GM08714 (cell line): ENCODE results near the gene ZNF423.

Source experiments
- H3K4me3 ChIP-seq: fragments of 200-500 bp; sonication (Bioruptor generic); 2 replicates; pipeline ENCODE4 v1.5.1; 2014; ENCODE audit warnings: mild to moderate bottlenecking, low read length, inconsistent platforms
- ZNF274 ChIP-seq: IDR thresholded peaks from 2 replicates; pipeline ENCODE4 v1.6.1; 2012; ENCODE audit warnings: mild to moderate bottlenecking, low read depth, low read length

Gene ZNF423

DNA sequence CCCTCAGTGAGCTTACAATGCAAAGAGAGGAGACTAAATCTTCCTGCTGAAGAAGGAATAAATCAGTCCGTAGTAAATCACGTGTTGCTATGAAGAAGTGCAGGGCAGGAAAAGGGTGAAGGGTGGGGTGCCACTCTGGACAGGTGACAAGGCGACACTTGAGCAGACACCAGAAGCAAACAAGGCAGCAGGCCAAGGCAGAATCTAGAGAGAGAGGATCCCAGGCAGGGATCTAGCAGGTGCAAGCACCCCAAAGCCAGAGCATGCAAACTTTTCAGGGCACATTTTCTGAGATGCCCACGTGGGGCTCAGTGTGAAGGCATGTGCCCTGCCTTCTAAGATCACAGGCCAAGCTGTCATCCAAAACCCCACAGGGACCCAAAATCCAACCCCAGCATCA lies 193.3 kb downstream of the ZNF423 start:
- TF ChIP-seq ZNF274: no peak
- no peak overlapping the region for H3K4me3 ChIP-seq

DNA sequence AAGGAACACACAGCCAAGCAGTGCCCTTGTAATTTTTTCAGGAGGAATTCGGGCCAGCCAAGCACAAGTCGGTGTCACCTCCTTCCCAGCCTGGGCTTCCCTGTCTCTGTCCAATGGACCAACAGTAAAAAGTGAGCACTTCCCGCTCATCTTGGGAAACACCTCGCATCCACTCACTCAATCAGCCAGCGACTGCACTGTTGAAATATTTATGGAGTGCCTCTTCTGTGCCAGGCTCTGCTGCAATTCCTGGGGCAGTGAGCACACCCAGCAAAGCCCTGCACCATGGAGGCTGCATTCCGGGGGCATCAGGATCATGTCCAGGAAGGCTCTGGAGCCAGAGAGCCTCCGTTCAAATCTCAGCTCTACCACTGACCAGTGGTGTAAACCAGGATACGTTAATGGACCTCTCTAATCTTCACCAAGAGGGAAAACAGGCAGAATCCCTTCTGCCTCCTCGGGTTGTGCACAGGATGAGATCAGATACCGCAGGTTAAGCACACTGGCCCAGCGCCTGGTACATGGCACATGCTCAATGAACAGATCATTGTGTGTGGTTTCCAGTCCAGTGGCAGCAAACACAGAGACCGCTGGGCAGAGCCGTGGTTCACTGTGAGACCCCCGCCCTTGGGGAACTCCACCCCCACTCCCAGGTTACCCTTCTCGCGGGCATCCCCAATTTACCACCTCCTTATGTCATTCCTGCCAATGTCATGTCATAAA lies 194.3 kb downstream of the ZNF423 start:
- no peak overlapping the region for H3K4me3 ChIP-seq
- TF ChIP-seq ZNF274: no peak

GRCh38 chr16:49660626-49661025 lies 195.3 kb downstream of the ZNF423 start:
- no peak for TF ChIP-seq ZNF274
- H3K4me3 ChIP-seq: no peak overlapping the region

DNA sequence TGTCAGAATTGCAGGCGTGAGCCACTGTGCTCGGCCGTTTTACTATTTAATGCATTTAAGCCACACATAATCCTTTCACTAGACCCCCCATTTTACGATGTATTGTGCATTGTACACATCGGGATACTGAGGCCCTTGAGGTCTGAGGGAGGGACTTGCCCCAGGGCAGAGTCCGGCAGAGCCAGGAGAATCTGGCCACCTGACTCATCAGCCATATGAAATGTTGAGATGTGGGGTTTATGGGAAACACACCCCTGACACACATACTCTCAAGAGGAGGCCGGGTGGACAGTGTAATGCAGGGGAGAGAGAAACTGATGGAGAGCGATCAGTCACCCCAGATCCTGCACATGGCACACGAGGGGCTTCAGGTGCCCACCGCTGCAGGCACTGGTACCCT lies 196.6 kb downstream of the ZNF423 start:
- no peak for TF ChIP-seq ZNF274
- no peak overlapping the region for H3K4me3 ChIP-seq

- H3K4me3 ChIP-seq: no peak overlapping the region
- no peak for TF ChIP-seq ZNF274
Observed at GRCh38 chr16:49658531-49658930, 197.4 kb downstream of the ZNF423 start.

DNA sequence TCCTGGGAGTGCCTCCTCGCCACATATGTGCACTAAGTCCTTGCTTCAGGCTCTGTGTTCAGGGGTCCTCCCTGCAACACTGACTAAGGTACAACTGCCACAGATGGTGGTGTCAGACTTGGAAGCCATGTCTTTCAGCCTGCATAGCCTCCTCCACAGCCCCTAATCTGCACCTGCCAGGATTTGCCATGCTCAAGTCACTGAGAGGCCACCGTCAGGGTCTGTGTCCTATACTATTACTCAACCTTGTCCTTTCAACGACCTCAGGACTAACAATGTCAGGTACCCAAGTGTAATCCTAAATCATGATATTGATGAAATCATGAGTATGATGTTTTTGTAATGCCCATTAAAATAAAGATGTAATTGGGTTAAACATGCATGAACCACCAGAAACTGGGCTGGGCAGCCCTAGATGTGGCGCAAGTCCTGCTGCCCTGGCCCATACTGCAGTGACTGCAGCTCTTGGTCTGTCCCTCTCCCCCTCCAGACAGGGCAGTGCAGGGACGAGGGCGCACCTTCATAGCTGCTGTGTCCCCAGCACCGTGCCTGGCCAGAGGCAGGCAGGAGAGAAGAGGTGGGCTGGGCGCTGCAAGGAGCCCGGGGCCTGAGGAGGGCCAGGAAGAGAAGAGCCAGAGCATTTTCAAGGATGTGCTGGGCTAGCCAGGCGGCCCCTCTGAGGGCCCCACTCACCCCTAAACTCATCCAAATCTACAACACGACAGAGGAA lies 198.0 kb downstream of the ZNF423 start:
- TF ChIP-seq ZNF274: no peak
- no peak overlapping the region for H3K4me3 ChIP-seq

GRCh38 chr16:49654425-49654824 lies 201.5 kb downstream of the ZNF423 start:
- TF ChIP-seq ZNF274: no peak
- H3K4me3 ChIP-seq: no peak overlapping the region

GRCh38 chr16:49653577-49653976 lies 202.3 kb downstream of the ZNF423 start:
- no peak overlapping the region for H3K4me3 ChIP-seq
- TF ChIP-seq ZNF274: no peak

DNA sequence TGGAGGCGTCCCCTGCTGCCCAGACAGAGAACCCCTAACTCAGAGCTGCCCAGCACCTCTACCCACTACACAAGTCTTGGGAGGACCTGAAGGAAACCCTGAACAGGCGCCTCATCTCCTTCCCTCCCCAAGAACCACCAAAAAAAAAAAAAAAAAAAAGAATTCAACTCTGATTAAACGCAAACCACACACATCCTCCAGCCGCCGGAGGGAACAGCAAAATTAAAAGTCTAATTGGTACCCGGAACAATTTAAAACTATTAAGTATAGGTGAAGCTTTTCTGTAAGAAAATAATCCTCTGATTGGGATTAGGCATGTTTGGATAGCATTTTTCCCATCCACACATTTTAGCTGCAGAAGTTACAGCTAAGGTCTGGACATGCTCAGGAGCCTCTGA lies 202.7 kb downstream of the ZNF423 start:
- no peak overlapping the region for H3K4me3 ChIP-seq
- no peak for TF ChIP-seq ZNF274

- no peak for TF ChIP-seq ZNF274
- H3K4me3 ChIP-seq: no peak overlapping the region
Observed at GRCh38 chr16:49652456-49653172, 203.3 kb downstream of the ZNF423 start.

DNA sequence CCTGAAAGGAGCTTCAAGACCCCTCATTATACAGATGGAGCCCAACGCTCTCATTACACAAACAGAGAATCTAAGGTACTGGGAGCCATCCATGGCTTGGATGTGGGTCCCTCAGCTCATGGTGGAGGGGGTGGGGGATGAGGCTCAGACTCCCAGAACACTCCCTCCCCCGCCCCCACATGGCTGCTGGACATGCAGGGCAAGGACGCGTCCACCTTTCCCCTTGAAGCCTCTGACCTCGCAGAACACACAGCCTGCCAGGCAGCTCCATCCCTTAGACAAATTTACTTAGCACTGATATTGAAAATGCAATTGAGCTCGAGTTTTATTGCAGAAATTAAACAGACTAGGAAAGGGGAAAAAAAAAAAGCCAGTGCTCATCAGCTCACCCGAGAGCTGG lies 203.9 kb downstream of the ZNF423 start:
- no peak overlapping the region for H3K4me3 ChIP-seq
- no peak for TF ChIP-seq ZNF274

DNA sequence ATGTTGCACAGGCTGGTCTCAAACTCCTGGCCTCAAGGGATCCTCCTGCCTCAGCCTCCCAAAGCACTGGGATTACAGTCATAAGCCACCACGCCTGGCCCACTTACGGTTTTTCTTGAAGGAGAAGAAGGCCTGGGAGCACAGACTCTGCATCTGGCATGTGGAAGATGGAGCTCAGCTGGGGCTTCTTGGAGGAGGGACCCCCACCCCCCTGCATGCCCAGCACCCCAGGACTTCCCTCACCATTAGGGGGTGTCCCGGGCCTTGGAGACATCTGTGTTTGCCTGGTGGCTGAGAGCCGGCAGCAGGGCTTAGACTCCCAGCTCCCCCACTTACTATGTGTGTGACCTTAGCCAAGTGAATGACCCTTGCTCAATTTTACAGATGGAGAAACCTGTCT lies 204.7 kb downstream of the ZNF423 start:
- H3K4me3 ChIP-seq: no peak overlapping the region
- no peak for TF ChIP-seq ZNF274

GRCh38 chr16:49650603-49651002 lies 205.3 kb downstream of the ZNF423 start:
- no peak for TF ChIP-seq ZNF274
- H3K4me3 ChIP-seq: no peak overlapping the region

GRCh38 chr16:49649013-49649765 lies 206.7 kb downstream of the ZNF423 start:
- TF ChIP-seq ZNF274: no peak
- H3K4me3 ChIP-seq: no peak overlapping the region
